ENCODE data around the gene CELF5. TPM values are rescaled to one million over a fixed set of nuclear protein-coding genes. Genes with fewer than 3 reads are reported as not detected.

Gene CELF5
- total and polyA plus RNA-seq, 9 of the 15 experiments (the other 6 are each of a cell fraction or from before 2014, with no cell fraction given): 0.01 to 0.56 (median 0.22) TPM

DNA sequence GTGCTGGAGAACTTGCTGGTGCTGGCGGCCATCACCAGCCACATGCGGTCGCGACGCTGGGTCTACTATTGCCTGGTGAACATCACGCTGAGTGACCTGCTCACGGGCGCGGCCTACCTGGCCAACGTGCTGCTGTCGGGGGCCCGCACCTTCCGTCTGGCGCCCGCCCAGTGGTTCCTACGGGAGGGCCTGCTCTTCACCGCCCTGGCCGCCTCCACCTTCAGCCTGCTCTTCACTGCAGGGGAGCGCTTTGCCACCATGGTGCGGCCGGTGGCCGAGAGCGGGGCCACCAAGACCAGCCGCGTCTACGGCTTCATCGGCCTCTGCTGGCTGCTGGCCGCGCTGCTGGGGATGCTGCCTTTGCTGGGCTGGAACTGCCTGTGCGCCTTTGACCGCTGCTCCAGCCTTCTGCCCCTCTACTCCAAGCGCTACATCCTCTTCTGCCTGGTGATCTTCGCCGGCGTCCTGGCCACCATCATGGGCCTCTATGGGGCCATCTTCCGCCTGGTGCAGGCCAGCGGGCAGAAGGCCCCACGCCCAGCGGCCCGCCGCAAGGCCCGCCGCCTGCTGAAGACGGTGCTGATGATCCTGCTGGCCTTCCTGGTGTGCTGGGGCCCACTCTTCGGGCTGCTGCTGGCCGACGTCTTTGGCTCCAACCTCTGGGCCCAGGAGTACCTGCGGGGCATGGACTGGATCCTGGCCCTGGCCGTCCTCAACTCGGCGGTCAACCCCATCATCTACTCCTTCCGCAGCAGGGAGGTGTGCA lies 45.3 kb upstream of the CELF5 start:
- no peak for ATAC-seq
- Histone ChIP-seq H3K27me3 (ENCODE audit: control insufficient read depth in 2 of 2, insufficient read depth in 2 of 2, low read length in 2 of 2) (no peaks in the 10 kb centered on the region), H4K20me1 (replicated peaks; ENCODE audit: control insufficient read depth, insufficient read depth, low read length) (no peaks in the 10 kb centered on the region), H3K4me2 (ENCODE audit: insufficient read depth, low read length) (no peak overlapping the region), H3K9ac (ENCODE audit: insufficient read depth in 1 of 2, low read depth in 2 of 2, low read length in 2 of 2) (no peak overlapping the region), H3K4me3 (no peak overlapping the region), H3K4me1 (replicated peaks in 1 of 2; ENCODE audit: control insufficient read depth in 2 of 2, insufficient read depth in 2 of 2, low read length in 2 of 2) (peaks cover 14 to 48% of the 10 kb centered on the region in 2 experiments; a peak in 4 of 5 replicates), H3K27ac (ENCODE audit: extremely low read depth, low read depth, low read length) (no peak overlapping the region), H3K36me3 (ENCODE audit: control insufficient read depth, insufficient read depth, low read length) (no peaks in the 10 kb centered on the region), H3K9me3 (replicated peaks; ENCODE audit: control insufficient read depth, insufficient read depth, low read depth, low read length) (no peaks in the 10 kb centered on the region), H2AFZ (ENCODE audit: low read depth, low read length) (no peak overlapping the region), H3K9me1 (ENCODE audit: control insufficient read depth, insufficient read depth, low read length) (no peaks in the 10 kb centered on the region), H3K79me2 (ENCODE audit: control insufficient read depth, insufficient read depth, low read length) (no peaks in the 10 kb centered on the region)
- CTCF ChIA-PET (ENCODE audit: low intra/inter-chr PET ratio): interaction anchor here (0.6 kb wide), 1 partner anchor 214 kb away, joined by 5 read pairs; no protein-coding TSS in a partner anchor
- DNase-seq (ENCODE audit: extremely low read depth in 1 of 4, low spot score in 3 of 4): no peak
- no peak for FAIRE-seq
- intact Hi-C loops (cut with micrococcal nuclease) (no loop called here), in situ Hi-C loops (cut with MboI) (no loop called here)
- TF ChIP-seq, protein P1, sequence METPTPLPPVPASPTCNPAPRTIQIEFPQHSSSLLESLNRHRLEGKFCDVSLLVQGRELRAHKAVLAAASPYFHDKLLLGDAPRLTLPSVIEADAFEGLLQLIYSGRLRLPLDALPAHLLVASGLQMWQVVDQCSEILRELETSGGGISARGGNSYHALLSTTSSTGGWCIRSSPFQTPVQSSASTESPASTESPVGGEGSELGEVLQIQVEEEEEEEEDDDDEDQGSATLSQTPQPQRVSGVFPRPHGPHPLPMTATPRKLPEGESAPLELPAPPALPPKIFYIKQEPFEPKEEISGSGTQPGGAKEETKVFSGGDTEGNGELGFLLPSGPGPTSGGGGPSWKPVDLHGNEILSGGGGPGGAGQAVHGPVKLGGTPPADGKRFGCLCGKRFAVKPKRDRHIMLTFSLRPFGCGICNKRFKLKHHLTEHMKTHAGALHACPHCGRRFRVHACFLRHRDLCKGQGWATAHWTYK (CRISPR knock-in tag; IDR thresholded peaks at IDR 0.05): no peak
- no peak for TF ChIP-seq GABPA (tag; conservative IDR thresholded peaks at IDR 0.05; ENCODE audit: low read depth)
- no peak for TF ChIP-seq NFE2L1 (tag; IDR thresholded peaks at IDR 0.05; ENCODE audit: borderline replicate concordance, low read depth)
- TF ChIP-seq, protein P2, sequence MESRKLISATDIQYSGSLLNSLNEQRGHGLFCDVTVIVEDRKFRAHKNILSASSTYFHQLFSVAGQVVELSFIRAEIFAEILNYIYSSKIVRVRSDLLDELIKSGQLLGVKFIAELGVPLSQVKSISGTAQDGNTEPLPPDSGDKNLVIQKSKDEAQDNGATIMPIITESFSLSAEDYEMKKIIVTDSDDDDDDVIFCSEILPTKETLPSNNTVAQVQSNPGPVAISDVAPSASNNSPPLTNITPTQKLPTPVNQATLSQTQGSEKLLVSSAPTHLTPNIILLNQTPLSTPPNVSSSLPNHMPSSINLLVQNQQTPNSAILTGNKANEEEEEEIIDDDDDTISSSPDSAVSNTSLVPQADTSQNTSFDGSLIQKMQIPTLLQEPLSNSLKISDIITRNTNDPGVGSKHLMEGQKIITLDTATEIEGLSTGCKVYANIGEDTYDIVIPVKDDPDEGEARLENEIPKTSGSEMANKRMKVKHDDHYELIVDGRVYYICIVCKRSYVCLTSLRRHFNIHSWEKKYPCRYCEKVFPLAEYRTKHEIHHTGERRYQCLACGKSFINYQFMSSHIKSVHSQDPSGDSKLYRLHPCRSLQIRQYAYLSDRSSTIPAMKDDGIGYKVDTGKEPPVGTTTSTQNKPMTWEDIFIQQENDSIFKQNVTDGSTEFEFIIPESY (CRISPR knock-in tag; IDR thresholded peaks at IDR 0.05): peak; percentile 94
- peak; percentile 19; the same call in 1 of the 2 replicates for TF ChIP-seq HNRNPL (IDR thresholded peaks at IDR 0.05; ENCODE audit: low read depth, low read length)
- TF ChIP-seq BCOR (IDR thresholded peaks at IDR 0.05): no peak
- TF ChIP-seq, protein P3, sequence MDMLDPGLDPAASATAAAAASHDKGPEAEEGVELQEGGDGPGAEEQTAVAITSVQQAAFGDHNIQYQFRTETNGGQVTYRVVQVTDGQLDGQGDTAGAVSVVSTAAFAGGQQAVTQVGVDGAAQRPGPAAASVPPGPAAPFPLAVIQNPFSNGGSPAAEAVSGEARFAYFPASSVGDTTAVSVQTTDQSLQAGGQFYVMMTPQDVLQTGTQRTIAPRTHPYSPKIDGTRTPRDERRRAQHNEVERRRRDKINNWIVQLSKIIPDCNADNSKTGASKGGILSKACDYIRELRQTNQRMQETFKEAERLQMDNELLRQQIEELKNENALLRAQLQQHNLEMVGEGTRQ (CRISPR knock-in tag; IDR thresholded peaks at IDR 0.05): no peak
- TF ChIP-seq YY1 (IDR thresholded peaks at IDR 0.05; ENCODE audit: borderline replicate concordance in 1 of 3, control insufficient read depth in 1 of 3, extremely low read depth in 1 of 3, insufficient read depth in 3 of 3, insufficient read length in 1 of 3, insufficient replicate concordance in 2 of 3, low read depth in 1 of 3, low read length in 2 of 3): peak in 1 of 3 experiments; percentile 14
- BruUV-seq (replicated peaks): no TSS peak
- WGBS (ENCODE audit: insufficient coverage, low coverage, missing lambda C conversion rate): 95% methylated on average over 39 of the region's 52 CpGs
- POLR2A ChIA-PET: interaction anchor here (0.6 to 0.7 kb wide), 2 partner anchors 31 to 1806 kb away, joined by 3 read pairs; no protein-coding TSS in a partner anchor

Measured in K562 (cell line).